Measurements from ENCODE around the gene MARF1.
A peak's percentile ranks its signal among the peaks of the same experiment; 100 is the strongest.

MARF1 gene

GRCh38 chr16:15616475-15617165, 26.3 kb downstream of the MARF1 start:
- DNase-seq (ENCODE audit: extremely low read depth, low read depth), result no peak
- TF ChIP-seq CTCF (IDR thresholded peaks at IDR 0.05; ENCODE audit: low read depth, low read length), result no peak

GRCh38 chr16:15616012-15616411, 26.9 kb downstream of the MARF1 start:
- DNase-seq (ENCODE audit: extremely low read depth, low read depth), result no peak
- TF ChIP-seq CTCF (IDR thresholded peaks at IDR 0.05; ENCODE audit: low read depth, low read length), result no peak

GRCh38 chr16:15613676-15614075, 29.3 kb downstream of the MARF1 start:
- TF ChIP-seq CTCF (IDR thresholded peaks at IDR 0.05; ENCODE audit: low read depth, low read length), result no peak
- DNase-seq (ENCODE audit: extremely low read depth, low read depth), result no peak

- TF ChIP-seq CTCF (IDR thresholded peaks at IDR 0.05; ENCODE audit: low read depth, low read length), result no peak
These were observed 31.3 kb downstream of the MARF1 start for GRCh38 chr16:15611610-15612009.

GRCh38 chr16:15610369-15610871, 32.5 kb downstream of the MARF1 start:
- TF ChIP-seq CTCF (IDR thresholded peaks at IDR 0.05; ENCODE audit: low read depth, low read length), result no peak
- no peak for DNase-seq (ENCODE audit: extremely low read depth, low read depth)

More at GRCh38 chr16:15611610-15612009, 31.3 kb downstream of the MARF1 start:
- no peak for DNase-seq (ENCODE audit: extremely low read depth, low read depth)

- DNase-seq (ENCODE audit: extremely low read depth, low read depth), result no peak
- TF ChIP-seq CTCF (IDR thresholded peaks at IDR 0.05; ENCODE audit: low read depth, low read length), result no peak
These were observed 33.7 kb downstream of the MARF1 start for GRCh38 chr16:15609286-15609649.

- DNase-seq (ENCODE audit: extremely low read depth, low read depth), result peak; percentile 23
These were observed 34.3 kb downstream of the MARF1 start for GRCh38 chr16:15608398-15609285.

More at GRCh38 chr16:15608398-15609285, 34.3 kb downstream of the MARF1 start:
- peak; percentile 34 for TF ChIP-seq CTCF (IDR thresholded peaks at IDR 0.05; ENCODE audit: low read depth, low read length)

Measured in AG09319 (cell line).